Superior temporal gyrus (tissue), 1 donor: ENCODE data around the gene SEMA5B.
A peak's percentile ranks its signal among the peaks of the same experiment; 100 is the strongest.

Experiments
- DNase-seq: peaks from one replicate; pipeline ENCODE4 v3.0.0-alpha.2; 2016; ENCODE audit errors: extremely low spot score

Gene SEMA5B, protein sequence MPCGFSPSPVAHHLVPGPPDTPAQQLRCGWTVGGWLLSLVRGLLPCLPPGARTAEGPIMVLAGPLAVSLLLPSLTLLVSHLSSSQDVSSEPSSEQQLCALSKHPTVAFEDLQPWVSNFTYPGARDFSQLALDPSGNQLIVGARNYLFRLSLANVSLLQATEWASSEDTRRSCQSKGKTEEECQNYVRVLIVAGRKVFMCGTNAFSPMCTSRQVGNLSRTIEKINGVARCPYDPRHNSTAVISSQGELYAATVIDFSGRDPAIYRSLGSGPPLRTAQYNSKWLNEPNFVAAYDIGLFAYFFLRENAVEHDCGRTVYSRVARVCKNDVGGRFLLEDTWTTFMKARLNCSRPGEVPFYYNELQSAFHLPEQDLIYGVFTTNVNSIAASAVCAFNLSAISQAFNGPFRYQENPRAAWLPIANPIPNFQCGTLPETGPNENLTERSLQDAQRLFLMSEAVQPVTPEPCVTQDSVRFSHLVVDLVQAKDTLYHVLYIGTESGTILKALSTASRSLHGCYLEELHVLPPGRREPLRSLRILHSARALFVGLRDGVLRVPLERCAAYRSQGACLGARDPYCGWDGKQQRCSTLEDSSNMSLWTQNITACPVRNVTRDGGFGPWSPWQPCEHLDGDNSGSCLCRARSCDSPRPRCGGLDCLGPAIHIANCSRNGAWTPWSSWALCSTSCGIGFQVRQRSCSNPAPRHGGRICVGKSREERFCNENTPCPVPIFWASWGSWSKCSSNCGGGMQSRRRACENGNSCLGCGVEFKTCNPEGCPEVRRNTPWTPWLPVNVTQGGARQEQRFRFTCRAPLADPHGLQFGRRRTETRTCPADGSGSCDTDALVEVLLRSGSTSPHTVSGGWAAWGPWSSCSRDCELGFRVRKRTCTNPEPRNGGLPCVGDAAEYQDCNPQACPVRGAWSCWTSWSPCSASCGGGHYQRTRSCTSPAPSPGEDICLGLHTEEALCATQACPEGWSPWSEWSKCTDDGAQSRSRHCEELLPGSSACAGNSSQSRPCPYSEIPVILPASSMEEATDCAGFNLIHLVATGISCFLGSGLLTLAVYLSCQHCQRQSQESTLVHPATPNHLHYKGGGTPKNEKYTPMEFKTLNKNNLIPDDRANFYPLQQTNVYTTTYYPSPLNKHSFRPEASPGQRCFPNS

DNA sequence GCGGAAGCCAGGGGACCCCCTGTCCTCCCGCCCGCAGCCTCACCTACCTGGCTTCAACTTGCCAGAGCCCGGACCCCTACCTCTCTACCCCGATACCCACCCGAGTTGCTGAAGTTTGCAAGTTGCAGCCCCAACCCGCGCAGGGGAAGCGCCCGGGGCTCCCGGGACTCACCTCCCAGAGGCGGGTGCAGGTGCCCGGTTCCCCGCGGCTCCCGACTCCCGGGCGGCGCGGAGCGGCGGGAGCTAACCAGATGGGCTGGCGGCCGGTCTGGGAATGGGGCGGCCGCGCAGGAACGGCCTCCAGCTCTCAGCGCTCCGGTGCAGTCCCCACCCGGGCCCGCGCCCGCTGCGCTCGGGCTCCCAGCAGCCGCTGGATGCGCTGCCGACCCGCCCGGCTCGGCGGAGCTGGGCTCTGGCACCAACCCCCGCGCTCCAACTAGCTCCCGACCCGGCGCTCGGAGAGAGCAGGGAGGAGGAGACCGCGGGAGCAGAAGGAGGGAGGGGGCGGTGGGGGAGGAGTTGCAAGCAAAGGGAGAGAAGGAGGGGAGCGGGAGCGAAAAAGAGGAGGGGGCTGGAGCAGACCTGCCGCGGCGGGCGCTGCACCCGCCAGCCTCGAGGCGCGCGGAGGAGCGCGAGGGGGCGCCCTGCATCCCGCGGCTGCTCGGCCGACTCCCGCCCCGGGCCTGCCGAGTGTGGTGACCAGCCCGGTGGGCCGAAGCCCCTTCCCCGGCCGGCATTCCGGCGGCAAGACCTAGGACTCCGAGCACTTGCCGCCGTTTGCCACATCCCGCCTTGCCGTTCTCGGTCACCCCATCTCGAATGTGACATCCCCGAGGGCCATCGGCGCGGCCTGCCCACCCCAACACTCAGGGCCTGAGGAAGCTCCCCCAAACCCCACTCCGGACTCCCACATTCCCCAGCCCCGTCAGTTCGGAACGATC lies at the start of gene SEMA5B:
TSS of gene SEMA5B (minus strand) at position 472 of the 941 bp plus-strand sequence. CDS start 66,500 bp downstream, outside the sequence.
- peak; percentile 31 for DNase-seq

DNA sequence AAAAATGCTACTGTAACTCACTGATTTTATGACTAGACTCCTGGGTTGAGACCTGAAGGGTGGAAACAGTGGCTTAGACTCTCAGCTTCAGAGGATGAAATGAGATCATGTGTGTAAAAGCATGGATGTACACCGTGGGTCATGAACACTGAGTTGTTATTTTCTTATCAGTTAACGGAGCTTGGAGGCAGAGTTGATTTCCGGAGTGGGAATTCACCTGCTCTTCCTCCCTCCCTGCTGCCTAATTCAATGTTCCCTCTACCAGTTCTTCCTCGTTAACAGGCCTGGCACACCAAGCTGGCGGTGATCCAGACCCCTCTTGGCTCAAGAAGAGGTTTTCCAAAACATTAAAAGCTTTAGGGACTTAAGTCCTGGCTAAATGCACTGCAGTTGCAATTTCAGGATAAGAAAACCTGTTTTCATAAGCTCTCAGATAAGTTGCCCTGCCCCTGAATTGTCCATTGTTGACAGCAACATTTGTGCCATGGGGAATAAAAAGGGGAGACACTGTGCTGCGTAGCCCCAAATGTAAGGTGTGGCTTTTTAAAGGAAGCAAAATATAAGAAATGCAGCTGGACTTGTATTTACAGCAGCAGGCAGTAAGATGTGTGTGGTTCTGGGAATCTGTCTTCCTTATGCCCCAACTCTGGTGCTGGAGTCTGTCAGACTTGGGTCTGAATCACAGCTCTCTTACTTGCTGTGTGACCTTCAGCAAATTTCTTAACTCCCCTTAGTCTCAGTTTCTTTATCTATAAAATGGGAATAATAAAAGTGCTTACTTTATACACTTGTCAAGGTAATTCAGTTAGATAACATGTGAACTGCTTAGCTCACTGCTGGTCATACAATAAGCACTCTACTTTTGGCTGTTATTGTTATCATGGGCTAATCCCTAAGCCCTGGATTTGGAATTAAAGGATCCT lies 49.2 kb upstream of the SEMA5B start:
- peak; percentile 55 for DNase-seq

DNA sequence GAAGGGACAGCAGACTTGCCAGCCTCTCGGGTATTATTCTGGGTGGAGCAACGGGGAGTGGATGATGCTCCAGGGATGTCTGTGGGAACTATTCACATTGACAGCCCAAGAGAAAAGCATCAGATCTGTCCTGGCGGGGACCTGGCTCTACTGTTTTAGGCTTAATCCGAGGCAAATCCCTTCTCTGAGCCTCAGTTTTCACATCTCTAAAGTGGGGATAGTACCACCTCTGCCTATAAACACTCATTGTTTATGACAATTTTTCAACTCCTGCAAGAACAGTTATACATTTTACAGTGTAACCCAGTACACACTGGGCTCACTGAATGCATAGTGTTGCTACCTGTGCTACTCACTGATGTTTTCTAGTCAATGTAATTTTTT lies 48.5 kb upstream of the SEMA5B start:
- no peak for DNase-seq

DNA sequence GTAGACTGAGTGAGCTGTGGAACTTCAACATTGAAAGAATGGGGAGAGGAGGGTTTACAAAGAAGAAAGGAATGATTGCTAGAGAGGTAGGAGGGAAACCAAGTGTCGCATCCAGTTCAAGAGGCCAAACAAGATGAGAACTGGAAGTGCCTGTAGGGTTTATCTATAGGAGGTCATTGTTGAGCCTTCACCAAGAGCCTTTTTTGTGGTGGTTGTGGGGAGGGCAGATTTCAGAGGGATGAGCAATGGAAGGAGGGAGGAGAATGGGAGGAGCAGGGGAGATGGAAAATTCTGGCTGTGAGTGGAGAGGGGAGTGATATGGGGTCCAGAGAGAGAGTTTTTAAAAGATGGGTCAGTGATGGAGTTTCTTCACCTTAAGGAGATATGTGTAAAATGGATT lies 47.8 kb upstream of the SEMA5B start:
- no peak for DNase-seq

DNA sequence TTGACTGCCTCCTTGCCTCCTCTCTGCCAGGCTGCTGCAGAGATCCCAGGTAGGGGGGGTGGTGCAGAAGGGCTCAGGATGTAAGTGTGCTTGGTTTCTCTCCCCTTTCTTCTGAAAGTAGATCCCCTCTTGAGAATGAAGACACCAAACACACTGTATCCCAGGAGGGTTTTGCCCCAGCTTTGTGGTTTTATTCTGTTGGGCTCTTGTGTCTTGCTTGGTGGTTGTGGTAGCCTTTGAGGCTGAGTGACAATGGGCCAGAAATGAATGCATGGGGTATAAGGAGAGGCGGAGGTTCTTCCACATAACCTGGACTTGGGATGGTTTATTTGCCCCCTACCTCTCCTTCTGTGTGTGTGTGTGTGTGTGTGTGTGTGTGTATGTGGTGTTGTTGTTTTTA lies 45.0 kb upstream of the SEMA5B start:
- DNase-seq: no peak

DNA sequence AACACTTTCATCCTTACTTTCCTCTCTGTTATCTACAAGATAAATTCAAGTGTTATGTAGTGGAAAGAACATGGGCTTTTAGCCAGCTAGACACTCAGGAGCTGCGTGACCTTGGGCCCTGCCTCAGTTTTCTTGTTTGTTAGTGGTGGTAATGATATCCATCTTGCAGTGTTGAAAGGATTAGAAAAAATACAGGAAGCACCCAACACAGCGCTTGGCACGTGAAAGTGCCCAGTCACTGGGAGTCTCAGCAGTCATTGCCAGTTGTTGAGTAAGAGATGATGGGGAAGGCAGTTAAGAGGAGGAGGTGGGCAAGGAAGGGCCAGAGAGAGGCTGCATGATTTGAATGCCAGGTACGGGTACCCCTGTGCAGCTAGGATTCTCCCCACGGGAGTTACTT lies 44.6 kb upstream of the SEMA5B start:
- DNase-seq: no peak

DNA sequence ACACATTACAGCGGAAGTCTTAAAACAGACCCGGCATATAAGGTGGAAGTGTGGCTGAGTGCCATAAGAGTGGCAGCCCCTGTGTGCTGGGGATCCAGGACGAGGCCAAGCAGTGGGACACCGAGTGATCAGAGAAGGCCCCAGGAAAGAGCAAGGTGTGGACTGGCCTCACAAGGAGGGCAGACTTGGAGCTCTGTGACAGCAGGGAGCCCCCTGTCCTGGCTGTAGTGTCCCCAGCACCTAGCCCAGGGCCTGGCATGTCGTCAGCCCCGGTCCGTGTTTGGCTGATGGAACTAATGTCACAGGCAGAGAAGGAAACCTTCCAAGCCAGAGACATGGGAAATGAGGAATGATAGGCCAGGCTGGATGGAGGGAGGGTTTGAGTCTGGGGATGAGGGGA lies 44.0 kb upstream of the SEMA5B start:
- no peak for DNase-seq

DNA sequence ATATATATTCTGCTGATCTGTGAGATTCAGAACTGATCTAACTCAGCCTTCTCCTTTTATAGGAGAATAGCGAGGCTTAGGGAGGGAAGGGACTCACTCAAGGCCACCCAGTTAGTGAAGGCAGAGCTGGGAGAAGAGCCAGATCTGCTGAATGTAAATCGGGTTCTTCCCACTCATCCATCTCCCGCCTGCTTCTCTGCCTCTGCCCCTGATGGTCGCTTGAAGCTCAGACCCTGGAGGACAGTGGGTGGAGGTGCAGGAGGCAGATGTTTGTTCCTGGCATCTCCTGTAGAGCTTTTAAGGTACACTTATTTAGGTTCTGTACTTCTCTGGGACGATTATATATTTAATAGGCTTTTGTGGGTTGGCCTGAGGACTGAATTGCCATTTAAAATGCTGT lies 43.6 kb upstream of the SEMA5B start:
- DNase-seq: no peak

DNA sequence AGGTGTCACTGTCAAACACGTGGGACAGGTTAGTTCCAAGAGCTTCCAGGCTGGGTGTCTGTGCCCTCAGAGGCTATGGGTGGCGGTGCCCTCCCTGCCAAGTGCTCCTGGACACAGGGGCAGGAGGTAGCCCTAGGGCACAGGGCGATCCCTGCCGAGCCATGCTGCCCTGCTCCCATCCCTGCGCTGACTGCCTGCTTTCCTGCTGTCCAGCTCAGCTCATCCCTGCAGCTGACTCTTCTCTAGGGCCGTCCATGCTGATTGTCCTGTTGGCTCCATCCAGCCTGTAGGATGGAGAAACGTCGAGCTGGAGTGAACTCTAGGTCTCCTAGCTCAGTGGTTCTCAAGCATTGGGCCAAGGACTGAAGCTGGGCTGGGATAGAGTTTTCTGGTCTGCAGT lies 42.9 kb upstream of the SEMA5B start:
- no peak for DNase-seq

DNA sequence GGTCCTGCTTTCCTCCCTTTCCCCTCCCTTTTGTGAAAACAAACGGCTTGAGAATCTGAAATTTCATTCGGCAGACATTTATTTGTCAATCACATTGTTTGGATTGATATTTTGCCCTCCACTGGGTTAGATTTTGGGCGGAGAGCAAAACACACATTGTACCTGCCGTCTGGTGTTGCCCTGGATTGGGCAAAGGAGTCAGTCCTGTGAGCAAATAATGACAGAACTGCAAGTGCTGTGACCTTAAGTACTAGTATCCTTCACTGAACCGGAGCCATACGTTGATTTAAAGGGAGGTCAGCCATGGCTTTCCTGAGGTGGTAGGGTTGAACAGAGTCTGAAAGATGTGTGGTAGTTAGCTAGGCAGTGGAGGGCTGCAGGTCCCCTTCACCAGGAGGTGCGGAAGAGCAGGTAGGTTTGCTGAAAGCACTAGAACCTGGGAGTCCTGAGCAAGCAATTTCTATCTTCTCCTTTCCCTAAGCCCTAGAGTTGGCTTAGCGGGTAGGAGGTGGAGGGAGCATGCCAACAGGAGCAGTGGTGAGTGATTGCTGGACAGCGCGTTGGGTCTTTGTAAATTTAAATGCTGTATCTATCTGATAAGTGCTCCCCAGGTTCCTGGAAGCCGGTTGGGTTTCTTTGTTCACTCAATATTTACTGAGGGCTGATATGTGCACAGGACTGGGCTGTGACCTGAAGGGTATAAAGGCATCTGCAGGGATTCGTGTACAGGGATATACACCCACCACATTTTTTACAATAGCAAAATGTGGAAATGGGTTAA lies 41.2 kb upstream of the SEMA5B start:
- no peak for DNase-seq

DNA sequence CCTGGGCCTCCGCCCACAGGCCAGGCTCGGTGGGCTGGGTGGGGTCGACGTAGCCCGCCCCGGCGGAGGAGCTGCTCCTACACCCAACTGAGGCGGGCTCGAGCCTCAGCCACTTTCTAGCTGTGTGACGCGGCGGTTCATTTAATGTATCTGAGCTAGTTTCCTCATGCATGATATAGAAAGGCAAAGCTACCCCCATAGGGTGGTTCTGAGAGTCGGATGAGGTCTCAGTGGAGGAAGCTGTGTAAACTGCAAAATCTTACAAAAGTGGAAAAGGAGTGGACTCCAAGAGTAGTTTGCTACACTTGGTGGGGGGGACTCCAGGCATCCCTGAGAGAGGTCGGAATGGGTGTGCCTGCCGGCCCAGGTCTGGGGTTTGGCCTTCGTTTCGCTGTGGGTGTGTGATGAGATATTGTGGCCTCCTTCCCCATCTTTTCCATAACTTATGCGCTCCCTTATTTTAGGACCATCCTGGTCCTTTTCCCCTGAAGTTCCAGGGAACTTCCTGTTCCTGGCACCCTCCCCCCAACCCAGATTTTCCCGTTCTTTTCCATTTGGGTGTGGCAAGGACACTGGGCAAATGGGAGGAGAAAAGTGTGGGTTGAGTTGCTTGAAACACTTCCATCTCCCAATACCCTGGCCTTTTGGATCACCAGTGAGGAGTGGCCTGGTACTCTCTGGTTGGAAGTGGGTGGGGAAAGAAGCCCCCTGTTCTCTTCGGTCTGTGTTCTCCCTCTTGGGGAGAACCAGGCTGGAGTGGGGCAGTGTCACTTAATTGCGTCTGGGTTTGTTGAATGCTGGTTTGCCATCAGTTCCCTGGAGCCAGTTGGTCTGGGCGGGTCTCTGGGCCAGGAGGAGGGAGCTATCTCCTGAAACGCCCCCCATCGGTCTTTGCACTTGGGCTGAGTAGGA lies 40.4 kb upstream of the SEMA5B start:
- no peak for DNase-seq

DNA sequence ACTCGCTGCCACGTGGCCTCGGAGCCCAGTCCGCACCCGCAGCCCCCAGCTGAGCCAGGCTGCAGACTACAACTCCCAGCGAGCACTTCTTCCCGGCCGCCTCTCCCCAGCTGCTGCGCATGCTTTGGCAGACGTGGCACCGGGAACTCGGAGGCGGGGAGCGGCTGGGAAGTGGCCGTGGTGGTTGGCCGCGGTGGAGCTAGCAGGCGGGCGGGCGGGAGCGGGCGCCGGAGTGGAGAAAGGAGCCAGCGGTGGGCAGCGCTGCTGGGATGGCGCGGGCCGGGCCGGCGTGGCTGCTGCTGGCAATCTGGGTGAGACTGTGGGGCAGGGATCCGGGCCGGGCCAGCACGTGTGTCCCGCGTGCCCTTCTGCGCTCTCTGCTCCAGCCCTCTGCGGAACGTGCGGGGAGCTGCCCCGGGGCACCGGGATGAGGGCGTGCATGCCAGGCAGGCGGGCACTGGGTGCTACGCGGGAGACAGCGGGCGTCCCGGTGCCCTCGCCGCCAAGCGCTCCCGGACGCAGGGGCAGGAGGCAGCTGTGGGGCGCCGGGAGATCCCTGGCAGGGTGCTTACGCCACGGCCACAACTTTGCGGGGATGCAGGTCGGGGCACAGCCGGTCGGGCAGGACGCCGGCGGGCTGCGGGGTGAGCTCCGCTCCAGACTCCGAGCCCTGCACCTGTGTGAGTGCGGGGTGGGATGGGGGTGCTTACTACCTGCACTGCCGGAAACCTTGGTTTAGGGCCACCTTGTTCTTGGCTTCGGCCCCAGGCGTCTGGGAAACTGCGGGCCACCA lies 39.5 kb upstream of the SEMA5B start, which contains the start of gene PDIA5:
TSS of gene PDIA5 (plus strand) at position 130 of the 793 bp plus-strand sequence. CDS start at position 270, 140 bp downstream.
- peak; percentile 88 for DNase-seq

DNA sequence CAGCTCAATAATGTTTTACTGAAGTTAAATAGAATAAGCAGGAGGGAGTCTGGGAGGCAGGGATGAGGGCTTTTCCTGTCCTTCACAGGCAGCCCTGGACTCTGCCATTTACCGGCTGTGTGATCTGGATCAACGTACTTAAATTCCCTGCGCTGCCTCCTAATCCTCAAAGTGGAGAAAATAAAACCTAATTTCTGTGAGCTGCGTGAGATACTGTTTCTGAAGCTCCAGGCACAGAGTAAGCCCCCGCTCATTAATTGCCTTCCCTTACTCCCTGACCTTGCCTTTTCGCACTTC lies 39.0 kb upstream of the SEMA5B start:
- DNase-seq: no peak

DNA sequence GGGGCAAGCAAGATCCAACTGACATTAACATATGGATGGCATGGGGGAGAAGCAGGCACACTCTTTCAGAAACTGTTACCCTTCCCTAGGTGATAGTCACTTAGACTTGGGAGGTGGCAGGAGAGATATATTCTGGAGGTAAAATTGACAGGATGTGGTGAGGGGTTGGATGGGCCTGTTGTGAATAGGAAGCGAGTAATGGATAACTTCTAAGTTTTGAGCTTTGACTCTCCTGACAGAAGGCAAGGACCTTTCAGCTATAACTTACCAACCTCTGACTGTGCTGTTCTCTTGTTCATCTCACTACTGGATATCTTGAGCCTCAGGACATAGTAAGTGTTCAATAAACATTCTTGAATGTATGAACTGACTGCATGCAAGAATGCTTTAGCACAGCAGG lies 37.4 kb upstream of the SEMA5B start:
- no peak for DNase-seq

DNA sequence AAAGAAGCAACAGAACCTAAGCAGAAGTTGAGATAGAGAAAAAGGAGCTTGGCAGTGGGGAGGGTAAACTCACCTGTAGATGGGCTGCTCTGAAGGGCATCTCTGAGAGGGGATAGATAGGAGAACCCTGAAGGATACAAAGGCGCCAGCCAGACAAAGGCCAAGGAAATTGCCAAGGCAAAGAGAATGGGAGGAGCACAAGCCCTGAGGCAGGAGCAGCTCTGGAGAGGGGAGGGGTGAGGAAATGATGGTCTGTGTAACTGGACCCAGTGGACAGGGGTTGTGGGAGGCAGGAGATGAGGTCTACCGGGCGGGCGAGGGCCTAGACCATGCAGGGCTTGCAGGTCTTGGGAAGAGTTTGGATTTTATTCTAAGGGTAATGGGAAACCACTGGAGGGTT lies 36.9 kb upstream of the SEMA5B start:
- DNase-seq: no peak

DNA sequence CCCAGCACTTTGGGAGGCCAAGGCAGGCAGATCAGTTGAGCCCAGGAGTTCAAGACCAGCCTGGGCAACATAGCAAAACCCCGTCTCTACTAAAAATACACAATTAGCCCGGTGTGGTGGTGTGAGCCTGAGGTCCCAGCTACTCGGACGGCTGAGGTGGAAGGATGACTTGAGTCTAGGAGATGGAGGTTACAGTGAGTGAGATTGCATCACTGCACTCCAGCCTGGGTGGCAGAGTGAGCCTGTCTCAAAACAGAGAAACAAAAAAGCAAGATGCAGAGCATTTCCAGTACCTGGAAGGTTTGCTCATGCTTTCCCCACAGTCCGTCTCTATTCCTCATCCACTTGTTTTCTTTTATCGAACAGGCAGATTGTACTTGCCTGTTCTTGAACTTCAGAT lies 35.5 kb upstream of the SEMA5B start:
- no peak for DNase-seq

DNA sequence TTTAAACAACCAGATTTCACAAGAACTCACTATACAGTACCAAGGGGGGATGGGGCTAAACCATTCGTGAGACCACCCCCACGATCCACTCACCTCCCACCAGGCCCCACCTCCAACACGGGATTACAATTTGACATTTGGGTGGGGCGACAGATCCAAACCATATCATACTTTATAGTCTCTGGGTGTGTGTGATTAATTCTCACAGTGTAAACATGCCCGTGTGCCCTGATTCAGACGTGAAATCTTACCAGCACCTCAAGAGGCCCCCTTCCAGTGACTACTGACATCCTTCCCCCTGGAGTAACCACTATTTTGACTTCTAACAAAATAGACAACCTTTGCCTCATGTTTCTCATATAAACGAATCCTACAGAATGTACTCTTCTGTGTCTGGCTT lies 34.3 kb upstream of the SEMA5B start:
- no peak for DNase-seq

DNA sequence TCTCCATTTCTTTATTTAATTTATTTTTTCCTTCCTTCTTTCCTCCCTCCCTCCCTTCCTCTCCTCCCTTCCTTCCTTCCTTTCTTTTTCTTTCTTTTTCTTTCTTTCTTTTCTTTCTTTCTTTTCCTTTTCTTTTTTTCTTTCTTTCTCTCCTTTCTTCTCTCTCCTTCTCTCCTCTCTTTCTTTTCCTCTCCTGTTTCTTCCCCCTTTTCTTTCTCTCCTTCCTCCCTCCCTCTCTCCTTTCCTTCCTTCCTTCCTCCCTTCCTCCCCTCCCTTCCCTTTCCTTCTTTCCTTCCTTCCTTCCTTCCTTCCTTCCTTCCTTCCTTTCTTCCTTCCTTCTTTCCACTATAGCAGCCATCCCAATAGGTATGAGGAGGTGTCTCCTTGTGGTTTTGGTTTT lies 32.5 kb upstream of the SEMA5B start:
- no peak for DNase-seq
